GM21737 (cell line): ENCODE measurements around the gene RNF17.
A peak's percentile ranks its signal among the peaks of the same experiment; 100 is the strongest.

Source experiments
- ATAC-seq: cut with Tn5 transposase; IDR thresholded peaks from one replicate; pipeline ENCODE4 v1.9.1; 2021; ENCODE audit warnings: mild to moderate bottlenecking, moderate library complexity; ENCODE audit not compliant: unreplicated experiment

RNF17 gene

GRCh38 chr13:24894277-24894971, 130.5 kb downstream of the RNF17 start:
- no peak for ATAC-seq

DNA sequence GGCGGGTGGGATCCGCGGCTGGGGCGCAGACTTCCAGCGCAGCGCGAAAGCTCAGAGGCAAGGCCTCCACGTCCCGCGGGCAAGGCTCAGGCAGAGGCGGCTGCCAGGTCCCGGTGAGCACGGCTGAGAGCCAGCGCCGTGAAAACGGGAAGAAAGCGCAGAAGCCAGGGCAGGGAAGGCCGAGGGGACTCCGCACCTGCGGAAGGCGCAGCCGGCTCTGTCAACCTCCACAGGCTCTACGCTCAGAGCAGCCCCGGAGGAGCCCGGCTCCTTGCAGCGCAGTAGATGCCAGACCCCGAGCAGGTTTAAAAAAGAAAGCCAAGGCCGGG, 131.0 kb downstream of the RNF17 start:
- ATAC-seq = no peak

GRCh38 chr13:24896061-24896460, 132.1 kb downstream of the RNF17 start:
- no peak for ATAC-seq

- no peak for ATAC-seq
These were observed 133.3 kb downstream of the RNF17 start for GRCh38 chr13:24897293-24897692.

DNA sequence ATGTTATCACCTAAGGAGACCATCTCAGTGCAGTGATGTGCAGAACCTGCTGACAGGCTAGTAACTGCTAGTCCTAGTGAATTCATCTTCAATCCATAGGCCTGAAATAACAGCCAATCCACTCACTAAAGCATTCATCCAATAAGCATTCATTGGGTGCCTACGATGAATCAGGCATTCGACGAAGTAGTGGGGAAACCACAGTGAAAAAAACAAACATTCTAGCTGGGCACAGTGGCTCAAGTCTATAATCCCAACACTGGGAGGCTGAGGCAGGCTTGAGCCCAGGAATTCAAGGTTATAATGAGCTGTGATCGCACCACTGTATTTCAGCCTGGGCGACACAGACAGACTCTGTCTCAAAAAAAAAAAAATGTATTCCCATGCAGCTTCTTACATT, 135.6 kb downstream of the RNF17 start:
- ATAC-seq = no peak

DNA sequence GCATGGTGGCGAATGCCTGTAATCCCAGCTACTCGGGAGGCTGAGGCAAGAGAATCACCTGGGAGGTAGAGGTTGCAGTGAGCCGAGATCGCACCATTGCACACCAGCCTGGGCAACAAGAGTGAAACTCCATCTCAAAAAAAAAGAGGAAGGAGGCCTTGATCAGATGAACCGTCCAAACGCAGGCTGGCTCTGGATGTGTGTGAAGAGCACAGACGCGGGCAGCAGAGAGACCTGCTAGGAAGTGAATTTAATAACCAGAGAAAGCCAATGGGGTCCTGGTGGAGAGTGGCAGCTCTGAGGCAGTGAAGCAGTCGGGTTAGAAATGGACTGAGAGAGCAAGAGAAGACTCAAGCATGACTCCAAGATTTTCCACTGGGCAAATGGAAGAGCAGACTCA, 136.5 kb downstream of the RNF17 start:
- ATAC-seq = no peak

DNA sequence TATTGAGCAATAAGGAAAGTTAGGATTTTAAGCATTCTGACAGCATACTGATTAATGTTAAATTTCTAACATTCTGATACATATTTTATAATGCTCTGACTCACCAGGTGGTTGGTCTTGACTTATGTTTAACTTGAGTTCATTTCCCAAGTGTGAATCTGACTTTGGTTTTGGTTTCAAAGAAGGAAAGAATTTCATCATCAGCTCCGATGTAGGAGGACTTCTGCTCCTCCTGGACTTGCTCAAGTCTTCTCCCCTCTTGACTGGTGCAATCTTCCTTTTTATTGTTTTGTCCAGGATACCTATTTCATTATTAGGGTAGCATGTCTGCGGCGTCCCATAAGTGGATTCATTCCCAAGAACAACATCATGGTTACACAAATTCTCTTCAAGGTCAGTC, 141.3 kb downstream of the RNF17 start:
- ATAC-seq = no peak

DNA sequence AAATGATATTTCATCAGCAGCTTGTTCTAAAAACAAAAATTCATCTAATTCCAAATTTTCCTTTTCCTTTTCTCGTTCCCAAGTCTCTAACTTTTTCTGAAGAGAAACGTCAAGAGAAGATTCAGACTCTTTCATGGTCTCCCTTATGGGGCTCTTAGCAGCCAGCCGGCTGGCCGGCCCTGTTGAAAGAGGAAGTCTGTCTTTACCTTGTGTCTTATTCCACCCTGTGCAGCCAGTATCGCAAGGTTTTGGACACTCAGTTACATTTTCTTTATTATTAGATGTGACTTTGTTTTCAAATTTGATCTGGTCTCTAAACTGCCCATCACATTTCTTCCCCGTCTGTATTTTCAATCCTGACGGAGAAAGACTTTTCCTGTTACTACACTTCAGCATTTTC, 142.3 kb downstream of the RNF17 start:
- ATAC-seq = no peak

- no peak for ATAC-seq
These were observed 146.6 kb downstream of the RNF17 start for GRCh38 chr13:24910502-24911132.

DNA sequence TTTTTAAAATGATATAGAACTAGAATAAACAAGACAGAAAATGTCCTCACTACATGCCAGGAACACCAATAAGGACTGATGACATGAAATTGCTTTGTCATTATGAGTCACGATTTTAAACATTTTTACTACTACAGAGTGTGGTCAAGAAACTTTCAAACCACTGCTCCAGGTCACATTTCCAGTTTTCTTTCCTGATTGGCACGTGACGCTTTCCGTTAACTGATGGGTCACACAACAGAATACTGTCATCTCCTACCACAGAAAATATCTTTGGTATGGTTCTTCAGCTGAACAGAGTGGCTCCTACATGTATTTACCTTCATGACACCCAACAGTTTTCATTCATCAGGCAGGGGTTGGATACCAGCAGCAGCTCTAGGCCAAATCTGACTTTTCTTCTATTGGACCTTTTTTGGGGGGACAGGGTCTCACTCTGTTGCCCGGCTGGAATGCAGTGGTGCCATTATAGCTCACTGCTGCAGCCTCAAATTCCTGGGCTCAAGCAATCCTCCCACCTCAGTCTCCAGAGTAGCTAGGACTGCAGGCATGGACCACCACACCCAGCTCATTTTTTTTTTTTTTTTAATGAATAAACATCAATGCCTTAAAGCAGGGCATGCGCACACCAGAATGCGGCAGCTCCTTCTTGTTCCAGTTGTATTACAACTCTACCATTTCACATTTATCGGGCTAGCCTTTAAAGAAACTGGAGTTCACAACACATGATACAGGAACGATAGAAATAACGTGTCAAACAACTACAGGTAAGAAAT, 147.4 kb downstream of the RNF17 start:
- ATAC-seq = no peak

DNA sequence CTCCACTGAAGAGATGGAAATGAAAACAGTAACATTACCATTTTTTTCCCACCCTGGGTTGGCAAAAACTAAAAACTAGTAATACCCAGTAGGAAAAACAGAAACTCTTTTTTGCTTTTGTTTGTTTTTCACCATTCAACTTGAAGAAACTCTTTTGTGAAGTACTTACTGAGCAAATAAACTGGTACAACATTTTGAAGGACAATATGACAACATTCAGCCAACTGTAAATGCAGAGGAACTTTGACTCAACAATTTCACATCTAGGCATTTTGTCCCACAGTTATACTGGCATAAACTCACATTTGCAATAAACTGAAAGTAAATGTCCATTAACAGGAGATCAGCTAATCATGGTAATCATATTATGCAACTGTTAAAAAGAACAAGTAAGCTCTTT, 152.5 kb downstream of the RNF17 start:
- no peak for ATAC-seq

- no peak for ATAC-seq
These were observed 157.0 kb downstream of the RNF17 start for GRCh38 chr13:24921003-24921402.

GRCh38 chr13:24921881-24922280, 157.9 kb downstream of the RNF17 start:
- no peak for ATAC-seq

GRCh38 chr13:24922387-24922744, 158.4 kb downstream of the RNF17 start:
- ATAC-seq = peak; percentile 16

DNA sequence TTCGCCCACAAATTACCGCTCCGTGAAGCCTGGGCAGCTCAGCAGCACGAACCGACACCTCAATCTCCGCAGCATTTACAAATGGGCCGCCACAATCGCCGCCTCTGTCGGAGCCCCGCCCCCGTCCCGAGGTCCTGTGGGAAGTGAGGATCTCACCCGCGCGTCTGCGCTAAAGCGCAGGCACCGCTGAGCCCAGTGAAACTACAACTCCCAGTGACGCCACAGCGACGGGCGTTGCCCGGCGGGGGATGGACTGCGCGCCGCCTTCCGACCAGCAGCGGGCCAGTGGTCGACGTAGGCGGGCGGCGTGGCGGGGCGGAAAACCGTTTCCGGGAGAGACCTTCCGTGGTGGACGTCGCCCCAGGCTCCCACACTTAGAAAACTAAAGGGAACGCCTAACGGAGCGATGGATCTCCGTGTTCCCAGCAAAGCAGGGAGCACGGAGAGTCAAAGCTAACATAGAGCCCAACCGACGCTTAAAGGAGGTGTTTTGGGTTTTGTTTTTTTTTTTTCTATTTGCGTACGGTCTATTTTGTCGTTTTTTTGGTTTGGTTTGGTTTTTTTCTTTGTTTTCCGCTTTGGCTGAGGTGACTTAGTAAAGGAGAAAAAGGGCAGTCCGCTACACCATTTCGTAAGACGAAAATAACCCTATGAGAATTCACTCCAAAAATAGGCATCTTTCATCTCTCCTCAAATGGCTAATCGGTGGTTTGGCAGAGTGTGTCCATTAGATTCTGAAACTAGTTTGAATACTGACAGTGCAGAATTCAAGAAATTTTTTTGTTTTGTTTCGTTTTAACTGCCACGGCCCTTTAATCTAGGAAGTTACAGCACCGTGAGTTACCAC, 159.0 kb downstream of the RNF17 start:
- peak; percentile 88 for ATAC-seq

DNA sequence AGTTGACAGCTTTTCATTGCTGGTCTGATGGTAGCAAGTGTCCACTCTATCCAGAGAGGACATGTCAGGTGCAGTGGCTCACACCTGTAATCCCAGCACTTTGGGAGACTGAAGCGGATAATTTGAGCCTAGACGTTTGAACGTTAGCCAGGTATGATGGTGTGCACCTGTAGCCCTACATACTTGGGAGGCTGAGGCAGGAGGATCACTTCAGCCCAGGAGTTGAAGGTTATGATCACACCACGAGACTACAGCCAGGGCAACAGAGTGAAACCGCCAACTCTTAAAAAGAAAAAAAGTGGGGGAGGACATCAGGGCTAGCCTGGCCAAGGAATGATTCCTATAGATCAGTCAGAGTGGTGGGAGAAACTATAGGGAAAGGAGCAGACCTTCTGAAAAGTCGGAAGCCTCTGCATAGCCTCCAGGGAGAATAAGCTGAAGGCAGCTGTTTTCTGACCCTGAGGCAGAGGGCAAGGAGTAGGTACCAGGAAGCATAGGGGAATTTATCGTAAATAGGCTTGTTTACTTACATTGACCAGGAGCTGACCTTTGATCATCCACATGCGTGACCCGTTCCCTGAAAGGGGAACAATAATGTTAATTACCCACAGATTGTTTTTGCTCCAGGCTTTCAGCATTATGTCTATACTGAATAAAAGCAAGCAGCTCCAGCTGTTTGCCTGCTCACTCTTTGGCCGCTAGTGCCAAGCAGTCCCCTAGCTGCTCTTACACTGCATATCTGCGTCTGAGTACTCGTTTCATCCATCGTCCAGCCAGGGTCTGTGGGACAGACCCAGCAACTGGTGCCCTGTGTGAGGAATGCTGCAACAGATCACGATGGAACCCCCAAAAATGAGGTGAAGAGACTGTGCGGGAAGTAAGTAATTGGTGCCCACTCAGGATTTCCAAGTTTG, 161.6 kb downstream of the RNF17 start:
- no peak for ATAC-seq

DNA sequence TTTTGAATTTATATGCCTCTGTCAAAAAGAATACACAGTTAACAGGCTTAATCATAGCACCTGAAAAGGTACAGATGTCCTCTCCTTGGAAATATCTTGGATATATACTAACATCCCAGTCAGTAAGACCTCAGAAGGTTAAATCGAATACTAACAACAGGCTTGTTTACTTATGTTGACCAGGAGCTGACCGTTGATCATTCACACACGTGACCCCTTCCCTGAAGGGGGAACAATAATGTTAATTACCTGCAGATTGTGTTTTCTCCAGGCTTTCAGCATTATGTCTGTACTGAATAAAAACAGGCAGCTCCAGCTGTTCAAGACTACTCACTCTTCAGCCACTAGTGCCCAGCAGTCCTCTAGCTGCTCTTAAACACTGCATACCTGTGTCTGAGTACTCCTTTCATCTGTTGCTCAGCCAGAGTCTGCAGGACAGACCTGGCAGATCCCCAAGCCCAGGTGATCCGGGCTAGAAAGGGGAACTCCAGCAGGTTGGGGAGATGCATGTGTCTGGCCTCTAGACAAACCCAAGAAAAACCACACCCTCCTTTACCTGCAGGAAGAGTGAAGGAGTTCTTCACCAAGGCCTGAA, 163.9 kb downstream of the RNF17 start:
- ATAC-seq = no peak

GRCh38 chr13:24929196-24929595, 165.2 kb downstream of the RNF17 start:
- no peak for ATAC-seq
